H1 (cell line): ENCODE measurements around the gene CRYGD. TPM values are rescaled to one million over a fixed set of nuclear protein-coding genes. Genes with fewer than 3 reads are reported as not detected.

Experiments used
- CTCF ChIA-PET: fragments of 300-600 bp; sonication (Branson Sonifier 250); formaldehyde crosslinking; loops from one replicate; lab custom pipeline; 2021; ENCODE audit not compliant: partially characterized antibody; lab: Charles Lee
- POLR2A ChIA-PET: fragments of 300-600 bp; sonication (Branson Sonifier 250); formaldehyde crosslinking; loops from one replicate; lab custom pipeline; 2021; ENCODE audit warnings: inconsistent platforms; ENCODE audit not compliant: partially characterized antibody; lab: Charles Lee
- DNase-seq, 2 experiments: peaks; one replicate each; pipeline versions ENCODE4 v3.0.0 to v3.0.0-alpha.2; 2010 to 2022; ENCODE audit warnings: low spot score in 2 of 2, low read depth in 1 of 2, mixed read lengths in 1 of 2
- FAIRE-seq: peaks from 2 replicates; lab custom pipeline; 2011; peaks lifted over from hg19 to GRCh38; lab: Jason Lieb, UNC
- H2AFZ ChIP-seq: 2 replicates; pipeline ENCODE4 v1.8.1; 2012; ENCODE audit warnings: low read length, inconsistent platforms
- H2AK5ac ChIP-seq: 2 replicates; pipeline ENCODE4 v1.6.1; 2013; ENCODE audit warnings: low read depth, low read length
- H2BK120ac ChIP-seq: replicated peaks from 2 replicates; pipeline ENCODE3; 2013; ENCODE audit warnings: low read depth, low read length, inconsistent platforms
- H2BK12ac ChIP-seq: 2 replicates; pipeline ENCODE4 v1.6.1; 2013; ENCODE audit warnings: low read depth, low read length
- H2BK15ac ChIP-seq: 2 replicates; pipeline ENCODE4 v1.6.1; 2013; ENCODE audit warnings: low read length
- H2BK20ac ChIP-seq: 2 replicates; pipeline ENCODE4 v1.6.1; 2013; ENCODE audit warnings: low read length
- H2BK5ac ChIP-seq: 2 replicates; pipeline ENCODE4 v1.6.1; 2013; ENCODE audit warnings: low read depth, low read length
- H3K14ac ChIP-seq: 2 replicates; pipeline ENCODE4 v1.6.1; 2013; ENCODE audit warnings: inconsistent platforms; ENCODE audit not compliant: insufficient read length
- H3K18ac ChIP-seq: 2 replicates; pipeline ENCODE4 v1.6.1; 2013; ENCODE audit warnings: low read length; ENCODE audit errors: extremely low read depth
- H3K23ac ChIP-seq: 2 replicates; pipeline ENCODE4 v1.6.1; 2013; ENCODE audit warnings: inconsistent platforms; ENCODE audit not compliant: insufficient read length
- H3K23me2 ChIP-seq: 2 replicates; pipeline ENCODE4 v1.6.1; 2013; ENCODE audit warnings: low read depth, low read length
- H3K27ac ChIP-seq: 2 replicates; pipeline ENCODE4 v1.6.1; 2011; ENCODE audit warnings: low read depth, low read length, inconsistent platforms
- H3K27me3 ChIP-seq, 4 experiments: replicated peaks in 1 of 4; 1 replicate in 1 of 4; 2 replicates in 3 of 4; pipeline versions ENCODE4 v1.6.1 to v1.8.1; 2011 to 2013; ENCODE audit warnings: low read length in 3 of 4, mild to moderate bottlenecking in 3 of 4, inconsistent platforms in 2 of 4, mixed read lengths in 2 of 4, moderate library complexity in 1 of 4; ENCODE audit not compliant: control insufficient read depth in 3 of 4, insufficient read depth in 3 of 4; ENCODE audit errors: extremely low read depth in 1 of 4
- H3K36me3 ChIP-seq, 4 experiments: 2 replicates each; pipeline versions ENCODE4 v1.6.1 to v1.8.1; 2011 to 2013; ENCODE audit warnings: mild to moderate bottlenecking in 4 of 4, low read length in 3 of 4, moderate library complexity in 2 of 4, control low read depth in 1 of 4, inconsistent platforms in 1 of 4; ENCODE audit not compliant: insufficient read depth in 4 of 4, control insufficient read depth in 2 of 4
- H3K4ac ChIP-seq: replicated peaks from 2 replicates; pipeline ENCODE3; 2013; ENCODE audit warnings: low read length, low read depth, mixed read lengths, inconsistent platforms; ENCODE audit not compliant: insufficient read length
- H3K4me1 ChIP-seq, 4 experiments: replicated peaks in 1 of 4; 1 replicate in 1 of 4; 2 replicates in 3 of 4; pipeline versions ENCODE4 v1.6.1 to v1.8.1; 2011 to 2013; ENCODE audit warnings: low read length in 3 of 4, inconsistent platforms in 2 of 4, mixed read lengths in 1 of 4; ENCODE audit not compliant: insufficient read depth in 4 of 4, control insufficient read depth in 3 of 4
- H3K4me2 ChIP-seq, 2 experiments: 2 replicates each; pipeline versions ENCODE4 v1.6.1 to v1.8.1; 2011 to 2013; ENCODE audit warnings: low read depth in 2 of 2, low read length in 2 of 2, control low read depth in 1 of 2, inconsistent platforms in 1 of 2, mild to moderate bottlenecking in 1 of 2; ENCODE audit not compliant: insufficient read depth in 1 of 2
- H3K4me3 ChIP-seq, 4 experiments: fragments of 200-600, 300-600 bp in 1 of 4; sonication (generic), shearing (Covaris generic), sonication (Bioruptor Twin) in 1 of 4; 2 replicates each; pipeline versions ENCODE4 v1.5.1 to v1.8.1; 2011 to 2016; ENCODE audit warnings: low read length in 4 of 4, low read depth in 3 of 4, control low read depth in 2 of 4, inconsistent platforms in 2 of 4, mild to moderate bottlenecking in 2 of 4, mixed read lengths in 1 of 4, moderate library complexity in 1 of 4; ENCODE audit not compliant: insufficient read depth in 2 of 4; ENCODE audit errors: extremely low read depth in 1 of 4
- H3K56ac ChIP-seq: replicated peaks from 2 replicates; pipeline ENCODE3; 2013; ENCODE audit warnings: low read depth, mild to moderate bottlenecking, mixed read lengths, low read length, inconsistent platforms; ENCODE audit not compliant: insufficient read length
- H3K79me1 ChIP-seq: 2 replicates; pipeline ENCODE4 v1.6.1; 2013; ENCODE audit warnings: low read depth, low read length, control low read depth
- H3K79me2 ChIP-seq, 2 experiments: 2 replicates each; pipeline versions ENCODE4 v1.6.1 to v1.8.1; 2012 to 2013; ENCODE audit warnings: low read length in 2 of 2, mild to moderate bottlenecking in 2 of 2, inconsistent platforms in 1 of 2; ENCODE audit not compliant: insufficient read depth in 2 of 2, control insufficient read depth in 1 of 2
- H3K9ac ChIP-seq, 4 experiments: replicated peaks in 1 of 4; 1 replicate in 1 of 4; 2 replicates in 3 of 4; pipeline versions ENCODE4 v1.6.1 to v1.8.1; 2011 to 2013; ENCODE audit warnings: low read depth in 3 of 4, low read length in 3 of 4, control low read depth in 2 of 4, mild to moderate bottlenecking in 2 of 4, moderate library complexity in 2 of 4, inconsistent platforms in 1 of 4; ENCODE audit errors: extremely low read depth in 1 of 4
- H3K9me3 ChIP-seq, 2 experiments: 2 replicates each; pipeline versions ENCODE4 v1.6.1 to v1.8.1; 2012 to 2013; ENCODE audit warnings: mild to moderate bottlenecking in 2 of 2, moderate library complexity in 2 of 2, control low read depth in 1 of 2, inconsistent platforms in 1 of 2, low read depth in 1 of 2, low read length in 1 of 2, mixed read lengths in 1 of 2; ENCODE audit not compliant: insufficient read depth in 2 of 2
- H4K20me1 ChIP-seq, 2 experiments: replicated peaks in 1 of 2; 2 replicates each; pipeline versions ENCODE3 to v1.8.1; 2011 to 2013; ENCODE audit warnings: inconsistent platforms in 2 of 2, low read length in 2 of 2, mild to moderate bottlenecking in 1 of 2; ENCODE audit not compliant: insufficient read depth in 2 of 2, control insufficient read depth in 1 of 2
- H4K5ac ChIP-seq: 2 replicates; pipeline ENCODE4 v1.6.1; 2013; ENCODE audit warnings: low read length, low read depth, mixed read lengths, inconsistent platforms; ENCODE audit not compliant: insufficient read length
- H4K8ac ChIP-seq: 2 replicates; pipeline ENCODE4 v1.8.0; 2013; ENCODE audit warnings: mild to moderate bottlenecking, moderate library complexity, low read length, inconsistent platforms; ENCODE audit not compliant: insufficient read depth; ENCODE audit errors: extremely low read depth
- H4K91ac ChIP-seq: replicated peaks from 2 replicates; pipeline ENCODE3; 2013; ENCODE audit warnings: low read length, mixed read lengths, inconsistent platforms; ENCODE audit not compliant: insufficient read length
- ATF2 ChIP-seq: IDR thresholded peaks from 2 replicates; pipeline ENCODE4 v1.6.1; 2012; ENCODE audit warnings: low read length, inconsistent platforms
- BACH1 ChIP-seq: IDR thresholded peaks from 2 replicates; pipeline ENCODE4 v1.6.1; 2012; ENCODE audit warnings: low read length, improper control_type of control experiment
- CBX8 ChIP-seq: fragments of 300-800, 300-1000 bp; sonication (generic); IDR thresholded peaks from 2 replicates; pipeline ENCODE4 v1.7.1; 2016; ENCODE audit warnings: low read depth, low read length, borderline replicate concordance
- EGR1 ChIP-seq: IDR thresholded peaks from 2 replicates; pipeline ENCODE4 v1.6.1; 2011; ENCODE audit warnings: low read depth, low read length, borderline replicate concordance
- JUND ChIP-seq: IDR thresholded peaks from 2 replicates; pipeline ENCODE4 v1.6.1; 2011; ENCODE audit warnings: mild to moderate bottlenecking, improper control_type of control experiment, low read length
- MAFK ChIP-seq: IDR thresholded peaks from 2 replicates; pipeline ENCODE4 v1.6.1; 2012; ENCODE audit warnings: low read depth, mild to moderate bottlenecking, improper control_type of control experiment, low read length
- RNF2 ChIP-seq: fragments of 200-900, 300-1000 bp; sonication (generic); IDR thresholded peaks from 2 replicates; pipeline ENCODE4 v1.7.1; 2016; ENCODE audit warnings: borderline replicate concordance, low read depth, mild to moderate bottlenecking, antibody characterized with exemption, low read length; ENCODE audit not compliant: poor library complexity, severe bottlenecking; ENCODE audit errors: missing control alignments
- SAP30 ChIP-seq: fragments of 300-600 bp; sonication (generic); IDR thresholded peaks from 2 replicates; pipeline ENCODE4 v1.7.1; 2012; ENCODE audit warnings: low read length, moderate library complexity, mild to moderate bottlenecking, inconsistent platforms; ENCODE audit not compliant: insufficient read depth, insufficient replicate concordance
- SP2 ChIP-seq: IDR thresholded peaks from 2 replicates; pipeline ENCODE4 v1.6.1; 2012; ENCODE audit warnings: mild to moderate bottlenecking, low read length, inconsistent platforms
- TBP ChIP-seq: IDR thresholded peaks from 2 replicates; pipeline ENCODE4 v1.6.1; 2011; ENCODE audit warnings: low read depth, low read length, improper control_type of control experiment
- WGBS, 2 experiments: shearing (Covaris generic) in 1 of 2; methylation state at CpG; one replicate each; pipeline versions ENCODE4 v1.1.6 to v1.1.7; 2013 to 2015; ENCODE audit warnings: low lambda C conversion rate in 2 of 2, mixed read lengths in 2 of 2, inconsistent platforms in 1 of 2, low coverage in 1 of 2, missing lambda C conversion rate in 1 of 2; ENCODE audit not compliant: insufficient replicate concordance in 2 of 2, insufficient coverage in 1 of 2, insufficient read length in 1 of 2; ENCODE audit errors: extremely low coverage in 1 of 2, missing lambda C conversion rate in 1 of 2; 5-methylcytosine and 5-hydroxymethylcytosine counted together
- polyA plus RNA-seq, 7 experiments: library from polyadenylated mRNA; depleted of rRNA in 3 of 7; stranded (reverse) in 5 of 7; unstranded in 2 of 7; fragments of >200 nt in 5 of 7; fragments of 200-250 nt in 2 of 7; gene quantifications; 1 replicate in 5 of 7; 2 replicates in 1 of 7; 4 replicates in 1 of 7; pipeline versions ENCODE4 v1.2.1 to v1.2.3, GENCODE V29; 2011 to 2013; ENCODE audit warnings: missing spikeins in 2 of 7, mixed read lengths in 2 of 7
- total RNA-seq: library from RNA; stranded (reverse); fragmentation: NEBNext Ultra II Directional; extraction: Animal tissue kit (Norgen Biotek cat#: 25700); gene quantifications from 2 replicates; pipeline ENCODE4 v1.2.1, GENCODE V29; 2021

CRYGD gene
- total and polyA plus RNA-seq, 2 of the 8 experiments (the other 6 are each of a cell fraction or from before 2014, with no cell fraction given): 2.9 to 7.1 TPM

- Histone ChIP-seq H4K20me1 (no peaks in the 10 kb centered on the region), H4K91ac (no peak overlapping the region), H3K9ac (no peak overlapping the region), H3K23ac (no peak overlapping the region), H2BK5ac (no peak overlapping the region), H2BK12ac (no peak overlapping the region), H3K4ac (no peak overlapping the region), H4K8ac (no peak overlapping the region), H3K9me3 (no peaks in the 10 kb centered on the region), H4K5ac (no peak overlapping the region), H3K56ac (no peak overlapping the region), H2BK120ac (no peak overlapping the region), H3K4me2 (no peak overlapping the region), H3K36me3 (no peaks in the 10 kb centered on the region), H3K18ac (no peak overlapping the region), H3K4me1 (no peaks in the 10 kb centered on the region), H3K27me3 (no peaks in the 10 kb centered on the region), H3K79me2 (no peaks in the 10 kb centered on the region), H3K27ac (no peak overlapping the region), H2BK15ac (no peak overlapping the region), H3K23me2 (no peaks in the 10 kb centered on the region), H3K14ac (no peak overlapping the region), H3K4me3 (no peak overlapping the region), H3K79me1 (no peaks in the 10 kb centered on the region), H2AK5ac (no peak overlapping the region), H2BK20ac (no peak overlapping the region), H2AFZ (no peak overlapping the region)
- WGBS, 2 experiments: 86% methylated on average over 3 of the region's 3 CpGs; no CpG with 5 or more reads in 1 of the 2 experiments
- DNase-seq (peak in 1 of 2 experiments; percentile 17), FAIRE-seq (no peak)
- POLR2A ChIA-PET: no interaction called here
- CTCF ChIA-PET: interaction anchor here (1.3 to 1.8 kb wide), 2 partner anchors 57 to 60 kb away, joined by 4 to 5 read pairs; no protein-coding TSS in a partner anchor
- TF ChIP-seq JUND: no peak
- TF ChIP-seq SAP30: no peak
- TF ChIP-seq ATF2: no peak
- no peak for TF ChIP-seq CBX8
- no peak for TF ChIP-seq BACH1
- TF ChIP-seq EGR1: no peak
- TF ChIP-seq RNF2: no peak
- no peak for TF ChIP-seq TBP
- TF ChIP-seq SP2: no peak
- no peak for TF ChIP-seq MAFK
Observed at GRCh38 chr2:208097313-208097712, 27.0 kb downstream of the CRYGD start.
